HG03135 (cell line): ENCODE measurements around the gene EPAS1.
A peak's percentile ranks its signal among the peaks of the same experiment; 100 is the strongest.

ENCODE experiments used
- ATAC-seq: cut with Tn5 transposase; IDR thresholded peaks from one replicate; pipeline ENCODE4 v1.9.1; 2021; ENCODE audit warnings: mild to moderate bottlenecking, moderate library complexity; ENCODE audit not compliant: unreplicated experiment

EPAS1 gene

DNA sequence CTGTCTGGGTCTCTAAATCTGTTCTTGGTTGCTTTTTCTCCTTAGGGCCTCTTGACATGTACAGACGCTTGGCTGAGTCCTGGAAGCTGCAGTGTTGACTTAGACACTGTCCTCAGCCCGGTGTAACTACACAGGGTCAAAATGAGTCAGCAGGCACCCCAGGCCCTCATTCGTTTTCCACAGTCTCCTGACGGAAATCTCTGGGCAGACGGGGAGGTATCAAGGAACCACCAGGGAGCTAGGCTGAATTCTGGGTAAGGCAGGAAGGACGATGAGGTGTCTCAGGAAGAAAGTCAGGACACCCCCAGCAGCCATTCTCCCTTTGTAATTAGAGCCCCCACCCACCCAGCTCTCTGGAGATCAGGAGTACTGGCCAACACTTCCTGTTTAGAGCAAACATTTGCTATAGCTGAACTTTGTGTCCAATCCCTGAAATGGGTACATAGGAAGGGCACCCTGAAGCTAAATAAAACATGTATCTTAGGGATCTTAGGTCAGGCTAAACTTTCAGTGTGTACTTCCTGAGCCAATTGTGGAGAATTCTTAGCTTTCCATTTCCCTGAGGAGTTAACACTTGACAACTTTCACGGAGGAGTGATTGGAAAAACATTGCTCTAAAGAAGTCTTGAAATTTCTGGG is 23.9 kb upstream of the EPAS1 start:
- ATAC-seq = no peak

DNA sequence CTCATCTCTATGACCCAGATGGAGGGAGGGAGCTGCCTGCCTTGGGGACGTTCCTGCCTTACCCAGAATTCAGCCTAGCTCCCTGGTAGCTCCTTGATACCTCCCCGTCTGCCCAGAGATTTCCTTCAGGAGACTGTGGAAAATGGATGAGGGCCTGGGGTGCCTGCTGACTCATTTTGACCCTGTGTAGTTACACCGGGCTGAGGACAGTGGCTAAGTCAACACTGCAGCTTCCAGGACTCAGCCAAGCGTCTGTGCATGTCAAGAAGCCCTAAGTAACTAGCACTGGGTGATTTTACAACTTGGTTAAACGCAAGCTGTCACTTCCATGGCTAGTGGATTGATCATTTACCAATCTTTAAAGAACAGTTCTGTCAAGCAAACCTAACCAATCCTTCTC is 23.3 kb upstream of the EPAS1 start:
- ATAC-seq = no peak

DNA sequence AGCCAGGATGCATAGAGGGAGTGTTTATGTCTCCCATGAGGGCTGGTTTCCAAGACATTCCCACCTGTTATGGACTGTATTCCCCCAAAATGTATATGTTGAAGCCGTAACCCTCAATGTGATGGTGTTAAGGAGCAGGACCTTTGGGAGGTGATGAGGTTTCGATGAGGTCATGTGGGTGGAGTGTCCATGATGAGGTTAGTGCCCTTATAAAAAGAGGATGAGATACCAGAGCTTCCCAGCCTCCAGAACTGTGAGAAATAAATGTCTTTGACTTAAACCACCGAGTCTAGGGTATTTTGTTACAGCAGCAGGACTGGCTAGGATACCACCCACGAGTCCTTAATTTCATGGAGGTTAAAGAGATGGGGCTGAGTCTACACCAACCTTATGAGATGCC is 22.6 kb upstream of the EPAS1 start:
- ATAC-seq = no peak

DNA sequence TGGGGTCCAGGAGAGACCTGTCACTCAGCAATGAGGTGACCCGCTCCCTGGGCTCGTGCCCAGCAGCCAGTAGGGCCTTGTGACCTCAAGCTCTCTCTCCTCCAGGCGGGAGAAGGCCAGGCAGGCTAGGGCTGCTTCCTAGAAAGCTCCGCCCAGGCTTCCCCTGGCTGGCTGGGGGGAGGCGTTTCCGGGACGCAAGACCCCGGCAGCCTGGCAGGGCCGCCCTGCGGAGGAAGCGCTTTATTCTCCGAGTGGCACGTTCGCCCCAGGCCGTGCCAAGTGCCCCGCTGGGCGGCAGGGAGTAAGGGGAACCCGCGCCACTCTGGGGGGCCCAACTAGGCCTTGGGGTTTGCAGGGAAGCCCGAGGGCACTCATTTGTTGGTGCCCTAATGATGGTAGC is 21.2 kb upstream of the EPAS1 start:
- ATAC-seq = no peak

DNA sequence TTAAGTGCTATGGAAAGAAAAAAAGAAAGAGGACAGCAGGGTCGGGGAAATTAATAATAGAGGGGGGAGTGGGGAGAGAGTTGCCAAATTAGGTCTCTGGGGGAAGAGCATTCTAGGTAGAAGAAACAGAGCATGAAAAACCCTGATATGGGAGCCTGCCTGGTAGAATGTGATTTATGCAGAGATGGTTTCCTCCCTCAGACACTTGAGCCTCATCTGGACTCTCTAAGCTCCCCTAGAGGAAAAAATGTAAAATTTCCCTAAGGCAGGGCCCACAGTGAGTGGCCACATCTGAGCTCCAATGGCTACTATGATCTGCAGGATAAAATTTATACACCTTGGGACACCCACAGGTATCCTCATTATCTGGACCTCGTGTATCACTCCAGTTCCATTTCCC is 20.6 kb upstream of the EPAS1 start:
- no peak for ATAC-seq

DNA sequence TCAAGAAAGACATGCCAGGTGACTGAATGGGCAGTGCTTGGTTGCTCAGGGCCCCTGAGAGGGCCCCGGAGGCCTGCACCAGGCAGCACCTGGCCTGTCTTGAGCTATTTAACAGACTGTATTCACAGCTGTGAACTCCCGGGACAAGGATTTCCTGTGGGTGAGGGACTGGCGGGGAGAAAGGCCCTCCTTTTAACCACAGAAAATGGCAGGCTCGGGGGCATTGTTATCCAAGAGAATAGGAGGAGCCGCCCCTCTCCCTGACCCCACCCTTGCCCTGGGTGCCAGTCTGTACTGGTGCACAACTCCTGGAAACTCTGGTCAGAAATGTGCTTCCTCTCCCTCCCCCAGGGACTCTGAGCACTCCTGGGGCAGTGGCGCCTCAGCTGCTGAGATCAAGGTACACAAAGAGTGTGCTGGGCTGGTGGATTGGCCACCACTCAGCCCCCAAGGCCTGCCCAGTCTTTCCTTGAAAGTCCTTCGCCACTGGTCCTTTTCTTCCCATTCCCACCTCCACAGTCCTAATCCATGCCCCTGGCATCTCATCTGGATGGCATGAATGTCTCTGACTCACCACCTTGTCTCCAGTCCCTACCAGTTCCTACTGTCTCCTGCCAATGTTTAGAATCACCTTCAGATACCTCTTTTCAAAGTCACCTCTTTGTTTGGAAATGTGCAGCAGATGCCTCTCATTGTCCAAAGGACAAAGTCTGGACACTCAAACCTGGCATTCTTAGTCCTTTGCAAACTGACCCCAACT is 19.6 kb upstream of the EPAS1 start:
- ATAC-seq = no peak

DNA sequence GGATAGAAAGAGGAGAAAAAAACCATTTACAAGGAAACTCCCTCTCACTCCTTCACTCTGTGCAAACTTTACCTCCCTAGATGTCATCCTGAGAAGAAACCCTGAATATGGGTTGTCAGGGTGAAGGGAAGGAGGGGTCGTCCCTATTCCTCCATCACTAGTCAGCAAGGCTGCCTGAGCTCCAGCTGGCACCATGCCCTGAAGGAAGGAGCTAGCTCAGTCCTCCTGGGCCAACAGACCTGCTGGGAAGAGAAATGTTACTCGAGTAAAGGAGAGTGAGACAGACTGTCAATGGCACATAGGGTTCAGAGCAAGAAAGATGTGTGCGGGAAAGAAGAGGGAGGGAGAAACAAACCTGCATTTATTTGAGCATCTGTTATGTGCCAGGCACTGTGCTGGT is 18.3 kb upstream of the EPAS1 start:
- no peak for ATAC-seq

DNA sequence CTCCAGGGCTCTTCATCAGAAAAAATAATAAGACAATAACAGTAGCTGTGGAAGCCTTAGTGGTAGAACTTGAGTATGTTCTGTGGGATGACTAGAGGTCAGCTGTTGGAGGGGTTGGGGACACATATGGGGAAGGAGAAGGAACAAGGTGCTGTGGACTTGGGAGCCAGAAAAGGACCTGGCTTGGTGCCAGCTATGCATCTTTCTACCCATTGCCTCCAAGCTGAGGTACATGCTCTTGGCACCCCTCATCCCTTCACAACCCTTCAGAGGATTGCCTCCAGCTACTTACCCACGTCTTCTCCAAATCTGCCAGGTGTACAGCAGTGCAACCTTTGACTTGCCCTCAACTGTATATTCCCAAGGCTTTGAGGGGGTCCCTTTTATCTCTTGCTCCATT is 15.3 kb upstream of the EPAS1 start:
- no peak for ATAC-seq

DNA sequence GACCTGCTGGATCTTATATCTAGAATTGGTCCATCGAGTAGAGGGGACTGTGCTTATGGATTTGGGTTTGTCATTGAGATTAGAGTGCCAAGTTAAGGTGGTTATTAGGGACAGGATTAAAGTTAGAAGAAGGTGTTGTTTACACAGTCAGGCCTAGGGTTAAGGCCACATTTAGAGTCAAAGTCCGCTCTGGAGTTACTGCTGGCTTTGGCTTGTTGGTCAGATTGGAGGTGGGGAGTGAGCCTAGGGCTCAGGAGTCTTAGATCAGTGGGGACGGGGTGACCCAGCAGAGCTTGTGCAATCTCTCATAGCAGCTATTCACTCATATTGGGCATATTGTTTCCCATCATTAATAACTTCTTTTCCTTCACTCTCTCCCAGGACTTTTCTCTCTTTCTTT is 13.5 kb upstream of the EPAS1 start:
- ATAC-seq = no peak

DNA sequence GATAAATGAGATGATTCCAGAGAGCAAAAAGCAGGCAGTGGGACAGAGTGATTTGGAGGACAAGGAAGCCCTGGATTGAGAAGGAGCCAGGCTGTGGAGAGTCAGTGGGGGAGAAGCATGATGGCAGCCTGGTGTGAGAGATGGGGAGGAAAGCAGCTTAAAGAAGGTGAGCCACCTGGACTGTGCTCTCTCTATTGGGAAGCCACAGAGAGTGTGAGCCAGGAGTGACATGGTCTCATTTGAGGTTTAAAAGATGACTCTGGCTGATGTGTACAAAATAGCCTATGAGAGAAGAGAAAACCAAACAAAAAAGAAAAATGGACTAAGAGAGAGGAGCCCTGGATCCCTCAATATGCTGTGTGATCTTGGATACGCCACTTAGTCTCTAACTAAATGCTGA is 12.9 kb upstream of the EPAS1 start:
- no peak for ATAC-seq

DNA sequence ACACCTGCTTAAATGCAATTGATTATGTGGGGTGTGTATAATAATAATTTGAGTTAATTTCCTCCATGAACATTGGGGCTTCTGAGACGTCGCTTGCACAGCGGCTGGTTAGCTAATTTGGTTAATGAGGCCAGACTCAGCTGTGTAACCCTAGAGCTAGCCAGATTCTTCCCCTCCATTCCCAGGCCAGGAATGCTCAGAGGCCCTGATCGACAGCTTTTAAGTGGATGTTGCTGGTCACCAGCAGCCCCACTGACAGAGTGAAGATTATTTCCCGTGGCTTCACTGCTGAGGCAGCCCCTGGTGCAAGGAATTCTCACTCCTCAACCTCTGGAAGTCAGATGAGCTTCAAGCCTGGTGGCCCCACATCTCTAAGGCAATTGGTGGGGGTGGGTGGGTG is 12.4 kb upstream of the EPAS1 start:
- no peak for ATAC-seq

DNA sequence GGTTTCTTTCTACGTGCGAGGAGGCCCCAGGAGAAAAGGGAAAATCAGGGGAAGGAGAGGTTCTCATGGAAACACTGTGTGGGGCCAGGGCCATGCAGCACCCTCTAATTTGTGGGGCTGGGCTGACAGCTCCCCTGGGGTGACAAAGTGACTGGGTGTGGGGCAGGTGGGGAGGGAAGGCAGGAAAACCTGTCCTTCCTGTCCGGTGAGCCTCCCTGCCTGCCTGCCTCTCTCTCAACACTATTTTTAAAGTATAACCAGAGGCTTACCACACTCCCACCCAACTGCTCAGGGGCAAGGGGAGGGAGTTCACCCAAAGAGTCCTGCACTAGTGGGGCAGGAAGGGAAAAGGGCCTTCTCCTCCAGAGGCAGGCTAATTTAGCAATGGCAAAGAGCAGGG is 10.5 kb upstream of the EPAS1 start:
- no peak for ATAC-seq

DNA sequence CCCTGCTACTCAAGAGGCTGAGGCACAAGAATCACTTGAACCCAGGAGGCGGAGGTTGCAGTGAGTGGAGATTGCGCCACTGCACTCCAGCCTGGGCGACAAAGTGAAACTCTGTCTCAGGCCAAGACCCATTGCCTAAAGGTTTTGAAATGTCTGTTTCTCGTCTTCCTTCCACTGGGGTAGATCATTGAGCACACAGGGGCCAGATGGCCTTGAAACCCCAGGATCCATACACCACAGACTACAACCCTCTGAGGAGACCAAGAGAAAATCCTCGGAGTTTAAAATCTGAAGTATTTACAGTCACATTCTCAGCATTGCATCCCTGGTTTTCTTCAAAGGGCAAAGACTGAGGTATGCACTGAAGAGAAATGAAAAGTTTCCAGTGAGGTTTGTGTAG is 7.1 kb upstream of the EPAS1 start:
- ATAC-seq = no peak

DNA sequence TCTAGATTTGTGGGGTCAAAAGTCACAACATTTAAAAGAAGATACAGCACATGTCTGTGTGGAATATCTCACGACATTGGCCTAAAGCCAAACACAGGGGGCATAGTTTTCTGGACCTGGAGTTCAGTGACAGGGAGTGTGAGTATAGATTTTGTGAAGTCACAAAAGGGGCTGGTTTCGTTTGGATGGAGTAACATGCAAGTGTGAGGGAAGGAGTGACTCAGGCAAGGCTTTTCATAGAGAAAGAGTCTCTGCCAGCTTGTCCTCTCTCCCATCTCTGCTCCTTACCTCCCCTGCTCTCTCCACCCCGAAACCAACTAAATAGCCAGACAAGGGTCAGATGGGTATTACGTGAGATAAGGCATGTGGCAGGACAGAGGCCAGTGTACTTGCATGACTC is 3.7 kb upstream of the EPAS1 start:
- ATAC-seq = no peak

DNA sequence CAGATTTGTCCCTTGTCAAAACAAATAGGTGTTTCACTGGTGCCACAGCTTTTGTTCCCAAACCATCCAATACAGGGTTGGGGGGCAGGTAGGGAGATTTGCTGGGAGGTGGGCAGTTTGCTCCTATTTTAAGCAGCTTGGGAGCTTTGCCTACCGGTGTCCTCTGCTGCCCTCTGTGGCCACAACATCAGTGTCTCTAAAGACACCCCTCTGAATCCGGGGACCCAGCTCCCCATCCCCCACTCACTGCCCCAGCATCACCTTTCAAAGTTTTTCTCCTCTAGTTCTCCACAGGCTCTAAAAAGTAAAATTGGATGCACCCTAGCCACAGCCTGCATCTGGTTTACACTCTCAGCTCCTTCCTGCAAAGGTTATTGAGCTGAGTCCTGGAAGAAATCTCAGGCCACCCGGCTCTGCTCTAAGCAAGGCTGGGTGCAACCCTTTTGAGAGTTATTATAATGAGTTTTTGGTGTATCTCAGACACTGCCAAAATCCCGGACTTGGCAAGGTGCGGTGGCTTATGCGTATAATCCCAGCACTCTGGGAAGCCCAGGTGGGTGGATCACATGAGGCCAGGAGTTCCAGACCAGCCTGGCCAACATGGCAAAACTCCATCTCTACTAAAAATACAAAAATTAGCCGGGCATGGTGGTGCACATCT is 2.9 kb upstream of the EPAS1 start:
- no peak for ATAC-seq

DNA sequence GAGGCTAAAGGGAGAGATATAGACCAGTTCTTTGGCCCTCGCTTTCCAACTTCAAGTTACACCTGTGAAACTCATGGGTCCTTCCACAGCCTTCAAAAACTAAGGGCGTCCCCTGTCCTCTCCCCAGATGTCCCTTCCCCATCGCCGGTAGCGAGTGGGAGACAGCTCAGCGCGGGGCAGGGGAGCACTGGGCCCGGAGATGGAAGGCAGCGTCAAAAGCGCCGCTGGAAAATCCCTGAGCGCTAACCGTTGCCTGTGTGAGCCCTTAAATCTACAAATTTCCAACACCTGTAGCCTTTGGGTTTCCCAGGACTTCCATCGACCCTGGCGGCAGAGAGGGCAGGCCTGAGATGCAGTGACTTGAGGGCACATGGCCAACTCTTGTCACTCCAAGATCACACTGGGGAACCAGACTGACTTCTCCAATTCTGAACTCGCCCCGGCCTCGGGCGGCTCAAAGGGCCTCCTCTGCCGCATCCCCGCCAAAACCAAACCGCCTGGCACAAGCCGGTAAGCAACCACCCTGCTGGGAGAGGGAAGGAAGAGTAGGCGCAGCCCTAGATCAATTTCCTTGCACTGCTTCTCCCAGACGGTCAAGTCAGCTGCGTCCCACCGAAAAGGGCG is 879 bp upstream of the EPAS1 start:
- ATAC-seq = no peak

DNA sequence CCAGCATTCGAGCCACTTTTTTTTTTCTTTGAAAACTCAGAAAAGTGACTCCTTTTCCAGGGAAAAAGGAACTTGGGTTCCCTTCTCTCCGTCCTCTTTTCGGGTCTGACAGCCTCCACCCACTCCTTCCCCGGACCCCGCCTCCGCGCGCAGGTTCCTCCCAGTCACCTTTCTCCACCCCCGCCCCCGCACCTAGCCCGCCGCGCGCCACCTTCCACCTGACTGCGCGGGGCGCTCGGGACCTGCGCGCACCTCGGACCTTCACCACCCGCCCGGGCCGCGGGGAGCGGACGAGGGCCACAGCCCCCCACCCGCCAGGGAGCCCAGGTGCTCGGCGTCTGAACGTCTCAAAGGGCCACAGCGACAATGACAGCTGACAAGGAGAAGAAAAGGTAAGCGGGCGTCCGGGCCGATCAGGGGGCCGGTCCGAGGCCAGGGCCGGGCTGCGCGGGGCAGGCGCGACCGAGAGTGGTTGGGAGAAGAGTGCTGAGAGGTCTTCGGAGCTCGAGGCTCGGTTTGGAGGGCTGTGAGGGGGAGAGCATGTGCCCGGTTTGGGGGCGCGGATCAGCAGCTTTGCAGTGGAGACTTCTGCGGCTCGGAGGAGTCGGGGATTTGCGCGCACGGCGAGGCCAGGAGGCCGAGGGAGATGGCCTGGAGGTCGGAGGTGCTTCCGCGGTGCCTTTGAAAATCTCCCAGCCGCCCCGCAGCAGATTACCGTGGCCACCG is 502 bp downstream of the EPAS1 start:
- peak; percentile 30 for ATAC-seq

DNA sequence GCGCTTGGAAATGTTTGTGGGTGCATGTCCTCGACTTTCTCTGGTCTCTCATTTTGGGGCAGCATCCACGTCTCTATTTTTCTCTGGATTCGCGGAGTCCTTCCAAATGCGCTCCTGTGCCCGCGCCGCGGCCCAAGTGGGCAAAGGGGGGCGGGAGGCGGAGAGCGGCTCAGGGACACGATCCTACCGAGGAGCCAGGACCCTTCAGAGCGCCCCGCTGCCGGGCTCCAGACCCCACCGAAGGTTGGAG is 990 bp downstream of the EPAS1 start:
- no peak for ATAC-seq

DNA sequence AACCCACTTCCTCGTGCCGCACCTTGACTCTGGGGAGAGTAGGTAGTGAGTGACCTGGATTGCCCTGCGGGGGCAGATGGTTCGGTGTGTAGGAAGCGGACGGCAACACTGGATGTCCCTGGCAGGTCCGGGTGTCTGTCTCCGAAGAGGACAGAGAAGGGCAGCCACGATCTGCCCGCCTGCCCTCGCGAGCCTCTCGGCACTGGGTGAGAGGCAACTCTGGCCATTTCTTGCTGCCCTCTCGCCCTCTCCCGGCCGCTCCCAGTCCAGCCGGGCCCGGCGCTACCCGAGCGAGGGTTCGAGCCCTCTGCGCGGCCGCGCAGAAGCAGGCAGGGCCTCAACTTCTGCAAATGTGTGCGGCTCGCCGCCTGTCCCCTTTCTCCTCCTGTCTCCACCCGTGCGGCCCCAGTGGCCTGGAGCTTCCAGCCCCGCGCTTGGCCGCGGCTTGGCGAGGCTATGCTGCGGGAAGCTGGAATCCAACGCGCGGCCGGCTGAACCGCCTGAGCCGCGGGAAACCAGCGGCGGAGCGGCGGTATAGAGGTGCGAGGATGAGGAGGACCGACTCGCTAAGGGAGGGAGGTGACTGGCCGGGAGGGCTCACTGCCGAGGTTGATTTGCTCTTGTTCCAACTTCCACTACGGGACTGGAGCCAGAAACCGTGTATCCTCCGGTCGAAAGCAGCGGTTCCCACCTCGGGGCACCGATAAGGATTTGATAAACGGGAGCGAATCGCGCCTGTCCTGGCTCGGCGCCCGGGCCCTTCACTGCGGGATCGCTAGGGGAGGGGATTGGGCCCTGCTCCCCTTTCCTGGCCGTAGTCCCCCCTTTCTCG is 1.5 kb downstream of the EPAS1 start:
- no peak for ATAC-seq

DNA sequence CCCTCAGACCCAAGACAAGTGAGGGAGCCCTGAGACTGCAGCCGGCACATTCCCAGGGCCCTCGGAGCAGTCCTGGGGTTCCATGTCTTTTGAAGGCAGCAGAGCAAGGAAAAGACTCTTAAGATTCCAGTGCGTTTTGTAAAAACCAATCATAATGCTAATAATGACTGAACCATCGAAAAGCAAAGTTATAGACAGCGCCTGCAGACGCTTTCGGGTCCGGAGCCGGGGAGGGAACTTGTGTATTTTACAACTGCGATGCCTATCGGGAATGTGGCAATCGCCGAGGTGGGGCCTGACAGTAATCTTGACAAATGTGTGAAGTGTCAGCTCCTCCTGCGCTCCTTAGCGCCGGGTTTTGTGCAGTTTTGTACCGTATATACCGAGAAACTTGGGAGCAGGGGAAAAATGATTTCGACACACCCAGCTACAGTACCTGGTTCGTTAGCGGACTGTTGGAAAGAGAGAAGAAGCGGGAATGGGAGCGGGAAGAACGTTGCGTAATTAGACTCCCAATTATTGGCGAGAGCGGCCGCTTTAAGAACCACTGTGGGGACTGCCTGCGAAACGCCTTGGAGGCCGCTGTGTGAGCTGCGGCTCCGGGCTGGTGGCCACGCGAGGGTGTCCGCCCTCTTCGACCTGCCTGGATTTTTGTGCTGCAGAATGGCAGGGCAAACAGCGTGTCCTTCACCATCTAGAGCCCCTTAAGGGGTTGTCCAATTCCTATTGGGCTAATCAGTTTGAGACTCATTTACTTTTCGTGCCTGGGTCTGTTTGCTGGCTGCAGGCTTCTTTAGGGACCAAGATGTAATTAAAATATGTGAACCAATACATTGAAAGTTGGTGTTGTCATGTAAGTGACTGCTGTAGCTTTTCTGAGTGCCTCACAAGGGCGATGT is 2.4 kb downstream of the EPAS1 start:
- ATAC-seq = no peak
